ENCODE measurements around the gene ADAT3. TPM values are rescaled to one million over a fixed set of nuclear protein-coding genes. Genes with fewer than 3 reads are reported as not detected.
A peak's percentile ranks its signal among the peaks of the same experiment; 100 is the strongest.

Gene ADAT3
- total RNA-seq, 6 experiments from 2014 or later, result 1.8 to 5.3 (median 2.7) TPM

- H3K27me3 ChIP-seq, result no peaks in the 10 kb centered on the region
- intact Hi-C loops (cut with DNase I), result no loop called here
- peak within 1 kb of the TSS; percentile 83 to 88 (median 86) for H3K4me3 ChIP-seq
- no peak for ATAC-seq
- no peaks in the 10 kb centered on the region for H3K36me3 ChIP-seq
- peaks cover 0 to 43% (median 18%) of the 10 kb centered on the region in 4 donors for H3K4me1 ChIP-seq
- DNase-seq, result no peak
- no CpG with 5 or more reads among the region's 63 CpGs for WGBS (ENCODE audit: insufficient coverage, low coverage, low lambda C conversion rate, missing lambda C conversion rate)
- TF ChIP-seq POLR2A (IDR thresholded peaks at IDR 0.05) (peak; percentile 83), CTCF (IDR thresholded peaks at IDR 0.05) (no peak)
- no peaks in the 10 kb centered on the region for H3K9me3 ChIP-seq
- H3K27ac ChIP-seq, result peak within 1 kb of the TSS; percentile 75 to 89 (median 88)
Observed at GRCh38 chr19:1863328-1863637, 41.9 kb upstream of the ADAT3 start, which contains the start of gene KLF16. TSS of gene KLF16 (minus strand) at chr19:1863579. CDS start at chr19:1863497, 82 bp downstream.

GRCh38 chr19:1863638-1864479, 41.3 kb upstream of the ADAT3 start:
- Histone ChIP-seq H3K27me3 (no peaks in the 10 kb centered on the region), H3K4me3 (peak overlapping the region; percentile 83 to 88 (median 86)), H3K9me3 (no peaks in the 10 kb centered on the region), H3K27ac (peak overlapping the region; percentile 75 to 89 (median 88)), H3K4me1 (peaks cover 0 to 43% (median 15%) of the 10 kb centered on the region in 4 donors), H3K36me3 (no peaks in the 10 kb centered on the region)
- peak; percentile 95 to 97 (median 96) for DNase-seq
- ATAC-seq, result peak; percentile 70 to 83 (median 78)
- 0% methylated on average over 4 of the region's 115 CpGs for WGBS (ENCODE audit: insufficient coverage, low coverage, low lambda C conversion rate, missing lambda C conversion rate)
- intact Hi-C loops (cut with DNase I), result no loop called here
- TF ChIP-seq CTCF (IDR thresholded peaks at IDR 0.05), result no peak
- TF ChIP-seq POLR2A (IDR thresholded peaks at IDR 0.05), result peak; percentile 40

GRCh38 chr19:1864480-1865171, 40.6 kb upstream of the ADAT3 start:
- H3K36me3 ChIP-seq, result no peaks in the 10 kb centered on the region
- no peaks in the 10 kb centered on the region for H3K9me3 ChIP-seq
- H3K27me3 ChIP-seq, result no peaks in the 10 kb centered on the region
- WGBS (ENCODE audit: insufficient coverage, low coverage, low lambda C conversion rate, missing lambda C conversion rate), result 0% methylated on average over 2 of the region's 52 CpGs
- TF ChIP-seq CTCF (IDR thresholded peaks at IDR 0.05) (peak; percentile 80 to 88 (median 82)), POLR2A (IDR thresholded peaks at IDR 0.05) (no peak)
- H3K27ac ChIP-seq, result peak overlapping the region; percentile 75 to 89 (median 88)
- peak; percentile 52 to 63 (median 60) for ATAC-seq
- H3K4me1 ChIP-seq, result peaks cover 0 to 46% (median 12%) of the 10 kb centered on the region in 4 donors
- intact Hi-C loops (cut with DNase I), result no loop called here
- peak overlapping the region; percentile 83 to 88 (median 86) for H3K4me3 ChIP-seq
- peak; percentile 85 to 87 (median 85) for DNase-seq

- Histone ChIP-seq H3K27ac (peak overlapping the region; percentile 75 to 89 (median 88)), H3K4me1 (peaks cover 0 to 43% (median 11%) of the 10 kb centered on the region in 4 donors), H3K9me3 (no peaks in the 10 kb centered on the region), H3K27me3 (no peaks in the 10 kb centered on the region), H3K4me3 (peak overlapping the region; percentile 83 to 88 (median 86)), H3K36me3 (no peaks in the 10 kb centered on the region)
- TF ChIP-seq CTCF (IDR thresholded peaks at IDR 0.05) (no peak), POLR2A (IDR thresholded peaks at IDR 0.05) (no peak)
- no peak for ATAC-seq
- intact Hi-C loops (cut with DNase I), result no loop called here
- 75% methylated on average over 3 of the region's 17 CpGs for WGBS (ENCODE audit: insufficient coverage, low coverage, low lambda C conversion rate, missing lambda C conversion rate)
- DNase-seq, result peak in 1 of 3 donors; percentile 29
Observed at GRCh38 chr19:1865172-1866010, 39.8 kb upstream of the ADAT3 start.
